T-helper 2 cell treated with Interferon-gamma antibody and Interleukin-4, amounts not matched to agents 5 μg/mL and 100 μg/mL, for 36 hours (primary cell): Measurements from ENCODE around the gene CATSPER1.

Experiments
- DNase-seq: peaks from one replicate; pipeline ENCODE4 v3.0.0; 2021; ENCODE audit warnings: low spot score
- H3K27ac Mint-ChIP-seq: one replicate; pipeline ENCODE4 v1.8.0; 2021; ENCODE audit warnings: mild to moderate bottlenecking, mixed read lengths
- H3K27me3 Mint-ChIP-seq: one replicate; pipeline ENCODE4 v1.8.0; 2021; ENCODE audit warnings: low read depth, mixed read lengths
- H3K36me3 Mint-ChIP-seq: one replicate; pipeline ENCODE4 v1.8.0; 2021; ENCODE audit warnings: low read depth, mixed read lengths
- H3K4me1 Mint-ChIP-seq: one replicate; pipeline ENCODE4 v1.8.0; 2021; ENCODE audit warnings: low read depth, mixed read lengths
- H3K4me3 Mint-ChIP-seq: one replicate; pipeline ENCODE4 v1.8.0; 2022; ENCODE audit warnings: mild to moderate bottlenecking, moderate library complexity, mixed read lengths
- H3K9me3 Mint-ChIP-seq: one replicate; pipeline ENCODE4 v1.8.0; 2021; ENCODE audit warnings: mixed read lengths

The CATSPER1 gene

GRCh38 chr11:65982824-65983588 lies 43.3 kb downstream of the CATSPER1 start:
- Mint-ChIP-seq H3K36me3 (peaks cover 12% of the 10 kb centered on the region), H3K27ac (no peak overlapping the region), H3K9me3 (no peaks in the 10 kb centered on the region), H3K4me1 (no peaks in the 10 kb centered on the region), H3K27me3 (no peaks in the 10 kb centered on the region), H3K4me3 (no peak overlapping the region)
- DNase-seq = no peak

DNA sequence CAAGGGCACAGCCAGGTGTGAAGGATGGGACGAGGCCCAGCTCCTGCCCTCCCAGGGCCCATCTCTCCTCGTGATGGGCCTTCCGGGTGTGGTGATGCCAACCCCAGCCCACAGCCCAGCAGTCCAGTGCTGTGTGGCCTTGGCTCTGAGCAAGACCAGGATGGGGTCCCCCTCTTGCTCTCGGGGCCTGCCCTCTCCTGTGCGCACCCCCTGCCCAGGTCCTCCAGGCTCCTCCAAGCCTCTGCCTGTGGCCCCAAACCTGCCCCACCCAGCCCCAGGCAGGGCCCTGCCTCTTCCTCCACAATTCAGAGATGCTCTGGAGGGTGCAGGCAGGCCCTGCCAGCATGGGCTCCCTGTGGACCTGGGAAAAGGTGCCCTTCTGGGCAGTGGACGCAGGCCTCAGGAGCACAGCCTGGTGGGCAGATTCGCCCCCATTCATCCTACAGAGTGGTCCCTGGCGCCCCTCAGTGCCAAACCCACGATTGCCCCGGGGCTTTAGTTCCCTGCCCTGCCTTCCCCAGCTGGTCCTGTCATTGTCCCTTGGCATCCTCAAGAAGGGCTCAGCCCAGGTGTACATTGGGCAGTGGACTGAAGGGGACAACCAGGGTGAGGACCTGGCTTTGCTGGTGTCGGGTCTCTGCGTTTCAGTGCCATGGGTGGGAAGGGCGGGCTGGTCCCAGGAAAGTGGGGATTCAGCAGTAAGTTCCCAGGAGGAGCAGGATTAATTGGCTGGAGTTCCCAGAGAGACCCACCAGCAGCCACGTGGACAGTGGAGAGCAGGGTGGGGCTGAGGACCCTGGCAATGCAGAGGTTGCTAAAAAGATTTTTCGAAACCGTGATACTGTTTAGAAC lies 44.1 kb downstream of the CATSPER1 start:
- H3K27ac Mint-ChIP-seq = no peak overlapping the region
- no peak for DNase-seq
- H3K36me3 Mint-ChIP-seq = peaks cover 17% of the 10 kb centered on the region
- H3K4me1 Mint-ChIP-seq = no peaks in the 10 kb centered on the region
- H3K9me3 Mint-ChIP-seq = no peaks in the 10 kb centered on the region
- H3K27me3 Mint-ChIP-seq = no peaks in the 10 kb centered on the region
- no peak overlapping the region for H3K4me3 Mint-ChIP-seq

DNA sequence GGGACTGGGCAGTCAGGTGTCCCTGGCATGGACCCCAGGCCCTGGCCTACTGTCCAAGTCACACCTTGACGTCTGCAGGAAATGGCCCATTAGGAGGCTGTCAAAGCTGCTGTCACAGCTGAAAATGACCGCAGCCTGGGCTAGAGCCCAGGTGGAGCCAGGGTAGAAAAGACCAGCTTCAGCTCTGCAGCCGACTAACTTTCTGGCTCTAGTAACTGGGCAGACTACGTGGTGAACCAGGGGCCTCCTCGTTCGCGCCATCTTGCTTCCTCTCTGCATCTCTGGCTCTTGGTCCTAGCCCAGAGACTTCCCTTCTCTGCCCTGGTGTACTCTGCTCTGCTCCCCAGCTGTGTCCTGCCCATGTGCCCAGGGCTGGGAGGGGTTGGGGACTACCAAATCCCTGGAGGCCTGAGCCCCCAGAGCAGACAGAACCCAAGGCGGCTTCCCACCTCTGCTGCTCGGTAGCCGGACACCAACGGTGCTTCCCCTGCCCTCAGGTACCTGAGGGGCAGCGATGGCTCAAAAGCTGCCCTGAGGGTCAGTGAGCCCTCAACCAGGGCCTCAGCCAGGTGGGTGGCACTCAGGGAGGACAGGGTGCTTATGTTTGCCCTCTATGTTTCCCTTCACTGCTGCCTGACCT lies 45.1 kb downstream of the CATSPER1 start:
- H3K36me3 Mint-ChIP-seq = peaks cover 23% of the 10 kb centered on the region
- no peak overlapping the region for H3K4me3 Mint-ChIP-seq
- H3K9me3 Mint-ChIP-seq = no peaks in the 10 kb centered on the region
- H3K27ac Mint-ChIP-seq = no peak overlapping the region
- no peak for DNase-seq
- no peaks in the 10 kb centered on the region for H3K27me3 Mint-ChIP-seq
- H3K4me1 Mint-ChIP-seq = no peaks in the 10 kb centered on the region

- H3K27ac Mint-ChIP-seq = no peak overlapping the region
- H3K4me3 Mint-ChIP-seq = no peak overlapping the region
Measured at GRCh38 chr11:65979261-65979759, 47.0 kb downstream of the CATSPER1 start.

GRCh38 chr11:65978391-65979238 lies 47.7 kb downstream of the CATSPER1 start:
- no peak for DNase-seq
- H3K9me3 Mint-ChIP-seq = no peaks in the 10 kb centered on the region
- no peaks in the 10 kb centered on the region for H3K27me3 Mint-ChIP-seq
- no peak overlapping the region for H3K27ac Mint-ChIP-seq
- peaks cover 36% of the 10 kb centered on the region for H3K36me3 Mint-ChIP-seq
- no peaks in the 10 kb centered on the region for H3K4me1 Mint-ChIP-seq
- no peak overlapping the region for H3K4me3 Mint-ChIP-seq

More at GRCh38 chr11:65979261-65979759, 47.0 kb downstream of the CATSPER1 start:
- DNase-seq = no peak
- Mint-ChIP-seq H3K27me3 (no peaks in the 10 kb centered on the region), H3K9me3 (no peaks in the 10 kb centered on the region), H3K4me1 (no peaks in the 10 kb centered on the region), H3K36me3 (peaks cover 32% of the 10 kb centered on the region)

DNA sequence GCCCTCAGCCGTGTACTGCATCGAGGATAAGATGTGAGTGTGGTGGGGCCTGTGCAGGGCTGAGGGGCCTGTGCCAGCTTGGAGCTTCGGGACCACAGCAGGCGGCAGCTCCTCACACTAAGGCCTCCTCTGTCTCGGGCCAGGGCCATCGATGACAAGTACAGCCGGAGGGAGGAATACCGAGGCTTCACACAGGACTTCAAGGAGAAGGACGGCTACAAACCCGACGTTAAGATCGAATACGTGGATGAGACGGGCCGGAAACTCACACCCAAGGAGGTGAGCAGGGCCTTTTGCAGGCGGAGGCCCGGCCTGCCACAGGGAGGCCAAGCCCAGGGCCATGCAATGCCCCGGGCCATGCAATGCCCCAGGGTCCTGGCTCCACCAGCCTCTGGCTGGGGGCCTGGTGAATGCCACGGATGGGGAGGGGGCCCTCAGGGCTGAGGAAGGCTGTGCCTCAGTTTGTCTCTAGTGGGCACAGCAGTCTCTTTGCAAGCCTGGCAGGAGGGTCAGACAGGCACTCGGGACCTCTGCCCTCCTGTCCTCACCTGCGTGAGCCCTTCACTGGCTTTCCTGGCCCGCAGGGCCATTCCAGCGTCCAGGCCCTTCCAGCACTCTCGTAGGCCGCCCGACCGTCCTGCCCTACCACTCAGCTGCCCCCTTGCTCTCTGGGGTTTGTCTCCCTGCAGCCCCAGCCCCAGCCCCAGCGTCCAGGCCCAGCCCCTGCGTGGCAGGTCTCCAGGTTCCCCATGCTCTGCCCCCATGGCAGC lies 48.5 kb downstream of the CATSPER1 start:
- Mint-ChIP-seq H3K27ac (no peak overlapping the region), H3K9me3 (no peaks in the 10 kb centered on the region), H3K36me3 (peaks cover 42% of the 10 kb centered on the region), H3K4me3 (no peak overlapping the region), H3K4me1 (no peaks in the 10 kb centered on the region), H3K27me3 (no peaks in the 10 kb centered on the region)
- no peak for DNase-seq

- H3K27me3 Mint-ChIP-seq = no peaks in the 10 kb centered on the region
- no peaks in the 10 kb centered on the region for H3K9me3 Mint-ChIP-seq
- no peak overlapping the region for H3K27ac Mint-ChIP-seq
- no peak overlapping the region for H3K4me3 Mint-ChIP-seq
- H3K4me1 Mint-ChIP-seq = no peaks in the 10 kb centered on the region
- no peak for DNase-seq
- H3K36me3 Mint-ChIP-seq = peaks cover 50% of the 10 kb centered on the region
Measured at GRCh38 chr11:65976216-65977176, 49.8 kb downstream of the CATSPER1 start.

GRCh38 chr11:65975771-65976170 lies 50.5 kb downstream of the CATSPER1 start:
- Mint-ChIP-seq H3K27me3 (no peaks in the 10 kb centered on the region), H3K4me1 (no peaks in the 10 kb centered on the region), H3K9me3 (no peaks in the 10 kb centered on the region), H3K4me3 (no peak overlapping the region), H3K36me3 (peaks cover 50% of the 10 kb centered on the region), H3K27ac (no peak overlapping the region)
- DNase-seq = no peak

DNA sequence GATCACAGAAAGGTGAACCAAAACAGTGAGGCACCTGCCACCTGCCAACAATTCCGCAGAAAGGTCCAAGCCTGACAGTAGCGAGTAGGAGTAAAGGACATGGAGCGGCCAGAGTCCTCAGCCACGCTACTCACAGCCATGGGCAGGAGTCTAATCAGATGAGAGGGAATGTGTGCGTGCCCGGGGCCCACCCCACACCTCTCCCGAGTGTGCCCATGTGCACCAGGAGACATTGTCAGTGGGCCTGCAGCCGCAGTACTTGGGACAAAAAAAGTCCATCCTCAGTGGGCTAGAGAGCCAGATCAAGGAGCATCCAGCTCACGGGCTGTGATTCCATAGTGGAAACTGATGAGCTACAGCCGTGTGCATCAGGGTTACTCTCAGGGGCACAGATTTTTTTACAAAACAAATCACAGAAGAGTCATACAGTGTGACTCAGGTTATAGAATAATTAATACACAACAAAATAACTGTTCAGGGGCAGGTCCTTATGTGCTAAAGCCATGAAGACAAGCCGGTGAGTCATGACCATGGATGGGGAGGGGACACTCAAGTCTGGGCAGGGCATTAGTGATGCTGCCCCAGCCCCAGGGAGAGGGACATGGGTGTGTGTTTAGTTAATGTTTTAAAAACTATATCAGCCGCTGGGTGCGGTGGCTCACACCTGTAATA lies 52.7 kb downstream of the CATSPER1 start:
- DNase-seq = no peak
- H3K27me3 Mint-ChIP-seq = no peaks in the 10 kb centered on the region
- H3K36me3 Mint-ChIP-seq = peaks cover 51% of the 10 kb centered on the region
- H3K9me3 Mint-ChIP-seq = no peaks in the 10 kb centered on the region
- no peak overlapping the region for H3K4me3 Mint-ChIP-seq
- H3K4me1 Mint-ChIP-seq = no peaks in the 10 kb centered on the region
- no peak overlapping the region for H3K27ac Mint-ChIP-seq

- peaks cover 50% of the 10 kb centered on the region for H3K36me3 Mint-ChIP-seq
- no peaks in the 10 kb centered on the region for H3K9me3 Mint-ChIP-seq
- H3K4me1 Mint-ChIP-seq = no peaks in the 10 kb centered on the region
- no peak overlapping the region for H3K4me3 Mint-ChIP-seq
- no peak for DNase-seq
- H3K27me3 Mint-ChIP-seq = no peaks in the 10 kb centered on the region
- H3K27ac Mint-ChIP-seq = no peak overlapping the region
Measured at GRCh38 chr11:65972116-65972515, 54.2 kb downstream of the CATSPER1 start.

DNA sequence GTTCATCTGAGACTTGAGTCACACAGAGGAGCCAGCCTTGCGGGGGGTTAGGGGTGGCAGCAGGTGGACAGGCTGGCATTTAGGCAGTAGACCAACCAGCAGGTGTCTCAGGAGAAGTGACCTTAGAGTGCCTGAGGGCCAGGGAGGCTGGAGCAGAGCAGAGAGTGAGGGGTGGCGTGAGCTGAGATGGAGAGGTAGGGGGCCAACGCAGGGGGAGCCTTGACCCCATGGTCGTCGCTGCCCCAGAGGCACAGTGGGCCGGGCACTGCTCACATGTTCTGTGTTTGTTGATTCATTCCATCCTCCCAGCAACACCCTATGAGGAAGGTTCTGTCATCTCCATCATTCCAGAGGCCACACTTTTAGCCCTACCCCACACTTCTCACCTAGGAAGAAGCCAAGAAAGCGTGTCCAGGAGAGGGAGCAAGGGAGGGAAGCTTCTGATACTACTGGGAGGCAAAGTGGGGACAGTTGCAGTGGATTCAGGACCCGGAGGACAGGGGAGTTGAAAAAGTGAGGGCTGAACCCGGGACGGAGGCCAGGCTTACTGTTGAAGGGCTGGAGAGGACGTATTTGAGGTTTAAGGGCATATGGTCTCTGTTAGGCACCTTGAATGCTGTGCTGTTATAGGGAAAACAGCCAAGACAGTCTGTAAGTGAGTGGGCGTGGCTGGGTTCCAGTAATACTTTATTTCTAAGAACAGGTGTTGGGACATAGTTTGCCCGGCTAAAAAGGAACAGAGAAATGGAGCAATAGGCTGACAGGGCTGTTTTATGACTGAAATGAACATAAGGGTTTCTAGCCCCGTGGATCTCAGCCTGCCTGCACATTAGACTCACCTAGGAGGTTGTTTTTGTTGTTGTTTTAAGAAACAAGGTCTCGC lies 57.4 kb downstream of the CATSPER1 start:
- H3K9me3 Mint-ChIP-seq = no peaks in the 10 kb centered on the region
- no peak overlapping the region for H3K27ac Mint-ChIP-seq
- H3K4me1 Mint-ChIP-seq = peaks cover 2% of the 10 kb centered on the region
- H3K4me3 Mint-ChIP-seq = no peak overlapping the region
- no peaks in the 10 kb centered on the region for H3K27me3 Mint-ChIP-seq
- no peak for DNase-seq
- peaks cover 57% of the 10 kb centered on the region for H3K36me3 Mint-ChIP-seq
